A549 (cell line): ENCODE measurements around the gene HMCES. TPM values are rescaled to one million over a fixed set of nuclear protein-coding genes. Genes with fewer than 3 reads are reported as not detected.
A peak's percentile ranks its signal among the peaks of the same experiment; 100 is the strongest.

Experiments used
- ATAC-seq, 2 experiments: fragments of 200-7000 bp in 1 of 2; fragments of >200 bp in 1 of 2; cut with Nextera tagmentation in 1 of 2; cut with Tn5 transposase in 1 of 2; 3 replicates each; pipeline versions ENCODE4 v1.8.0 to v1.9.1; 2018 to 2020; ENCODE audit warnings: mild to moderate bottlenecking in 1 of 2, moderate library complexity in 1 of 2
- CTCF ChIA-PET: fragments of 300-600 bp; sonication (Branson Sonifier 250); formaldehyde crosslinking; extraction: SDS; loops from one replicate; lab custom pipeline; 2021; ENCODE audit warnings: antibody characterized with exemption, inconsistent platforms; lab: Yijun Ruan, JAX
- POLR2A ChIA-PET: fragments of 350-600 bp; formaldehyde crosslinking; extraction: SDS; loops from one replicate; lab custom pipeline; 2021; ENCODE audit warnings: antibody characterized with exemption, inconsistent platforms; lab: Yijun Ruan, JAX
- DNase-seq, 2 experiments: peaks; one replicate each; pipeline versions ENCODE4 v3.0.0 to v3.0.0-alpha.2; 2011 to 2016; ENCODE audit warnings: low read depth in 1 of 2, low spot score in 1 of 2
- FAIRE-seq: peaks from 2 replicates; lab custom pipeline; 2011; peaks lifted over from hg19 to GRCh38; lab: Jason Lieb, UNC
- H3K27ac ChIP-seq, 2 experiments: fragments of >200 bp; sonication (Bioruptor Twin); formaldehyde crosslinking; 3 replicates each; pipeline ENCODE4 v1.5.1; 2016 to 2017
- H3K4me1 ChIP-seq: fragments of >200 bp; sonication (Bioruptor Twin); formaldehyde crosslinking; 3 replicates; pipeline ENCODE4 v1.6.1; 2016
- H3K4me2 ChIP-seq: fragments of >200 bp; sonication (Bioruptor Twin); formaldehyde crosslinking; 3 replicates; pipeline ENCODE4 v1.6.1; 2016
- H3K4me3 ChIP-seq: fragments of >200 bp; sonication (Bioruptor Twin); formaldehyde crosslinking; 3 replicates; pipeline ENCODE4 v1.5.1; 2016
- H3K9me3 ChIP-seq: fragments of >200 bp; sonication (Bioruptor Twin); formaldehyde crosslinking; 3 replicates; pipeline ENCODE4 v1.6.1; 2016
- ATOH8 ChIP-seq: fragments of 250-450 bp; sonication (Bioruptor Pico); IDR thresholded peaks from 2 replicates; pipeline ENCODE4 v1.5.0; 2020; ENCODE audit warnings: low read depth, mild to moderate bottlenecking, moderate library complexity
- BCL3 ChIP-seq: fragments of >200 bp; sonication (Bioruptor Twin); formaldehyde crosslinking; IDR thresholded peaks from 3 replicates; pipeline ENCODE4 v1.6.1; 2016
- CBX2 ChIP-seq: fragments of 200-600 bp; sonication (generic); IDR thresholded peaks from 2 replicates; pipeline ENCODE4 v1.6.1; 2016; ENCODE audit warnings: low read depth, mild to moderate bottlenecking, borderline replicate concordance
- CHD4 ChIP-seq: fragments of 200-600 bp; sonication (generic); IDR thresholded peaks from 2 replicates; pipeline ENCODE4 v1.6.1; 2016; ENCODE audit warnings: antibody characterized with exemption, mild to moderate bottlenecking, borderline replicate concordance
- E2F6 ChIP-seq: IDR thresholded peaks from 2 replicates; pipeline ENCODE4 v1.6.1; 2012; ENCODE audit warnings: low read depth, borderline replicate concordance
- ELK1 ChIP-seq: fragments of 150-350 bp; IDR thresholded peaks from 2 replicates; pipeline ENCODE4 v1.6.1; 2014; ENCODE audit warnings: low read depth, mild to moderate bottlenecking, low read length
- EP300 ChIP-seq, 2 experiments: fragments of >200 bp; sonication (Bioruptor Twin); formaldehyde crosslinking; IDR thresholded peaks; 2 replicates in 1 of 2; 3 replicates in 1 of 2; pipeline ENCODE4 v1.6.1; 2016 to 2017
- FOXS1 ChIP-seq: fragments of 250-450 bp; sonication (Bioruptor Pico); IDR thresholded peaks from 2 replicates; pipeline ENCODE4 v1.5.0; 2020; ENCODE audit warnings: mild to moderate bottlenecking, moderate library complexity
- HMGXB4 ChIP-seq: fragments of 250-450 bp; sonication (Bioruptor Pico); IDR thresholded peaks from 2 replicates; pipeline ENCODE4 v1.5.0; 2021; ENCODE audit warnings: mild to moderate bottlenecking, moderate library complexity, borderline replicate concordance
- KDM1A ChIP-seq: fragments of 200-600 bp; sonication (generic); IDR thresholded peaks from 2 replicates; pipeline ENCODE4 v1.6.1; 2016; ENCODE audit warnings: low read depth, mild to moderate bottlenecking
- MAX ChIP-seq: IDR thresholded peaks from 2 replicates; pipeline ENCODE4 v1.6.1; 2012
- MAZ ChIP-seq: fragments of 150-350 bp; IDR thresholded peaks from 2 replicates; pipeline ENCODE4 v1.6.1; 2014; ENCODE audit warnings: antibody characterized with exemption, low read depth, low read length, borderline replicate concordance
- PBX3 ChIP-seq: IDR thresholded peaks from 2 replicates; pipeline ENCODE4 v1.6.1; 2012
- SMC3 ChIP-seq: fragments of >200 bp; sonication (Bioruptor Twin); formaldehyde crosslinking; IDR thresholded peaks from 3 replicates; pipeline ENCODE4 v1.6.1; 2018; ENCODE audit warnings: inconsistent platforms
- SREBF2 ChIP-seq: fragments of 450-650 bp; IDR thresholded peaks from 2 replicates; pipeline ENCODE4 v1.6.1; 2014; ENCODE audit warnings: mild to moderate bottlenecking, moderate library complexity
- TFCP2L1 ChIP-seq: fragments of 250-450 bp; sonication (Bioruptor Pico); IDR thresholded peaks from 2 replicates; pipeline ENCODE4 v1.5.0; 2021; ENCODE audit warnings: mild to moderate bottlenecking
- ZC3H11A ChIP-seq: fragments of 450-650 bp; IDR thresholded peaks from 2 replicates; pipeline ENCODE4 v1.6.1; 2014; ENCODE audit warnings: antibody characterized with exemption, mild to moderate bottlenecking
- WGBS: methylation state at CpG from one replicate; pipeline ENCODE4 v1.1.6; 2017; ENCODE audit errors: missing lambda C conversion rate; 5-methylcytosine and 5-hydroxymethylcytosine counted together
- polyA plus RNA-seq, 4 experiments: library from polyadenylated mRNA; depleted of rRNA in 3 of 4; stranded (reverse); fragments of >200 nt; fragmentation: RNase III in 1 of 4; extraction: RNeasy Plus Mini Kit Qiagen cat#74134 plus additional on column Dnase treatment in 1 of 4; gene quantifications; 2 replicates in 3 of 4; 3 replicates in 1 of 4; pipeline ENCODE4 v1.2.3, GENCODE V29; 2011 to 2017

HMCES gene
- polyA plus RNA-seq, 2 of the 4 experiments (the other 2 are of a cell fraction): 35.2 to 39.9 TPM

GRCh38 chr3:129238945-129239705, 39.5 kb upstream of the HMCES start:
- no peak for TF ChIP-seq KDM1A
- no peak for TF ChIP-seq CBX2
- TF ChIP-seq PBX3: no peak
- no peak for TF ChIP-seq ZC3H11A
- no peak for TF ChIP-seq EP300 (IDR thresholded peaks at IDR 0.05)
- no peak for TF ChIP-seq CHD4
- no peak for TF ChIP-seq HMGXB4 (CRISPR knock-in tag)
- TF ChIP-seq SMC3: no peak
- TF ChIP-seq E2F6: no peak
- no peak for TF ChIP-seq SREBF2
- TF ChIP-seq FOXS1: no peak
- TF ChIP-seq MAX: no peak
- no peak for TF ChIP-seq ATOH8 (CRISPR knock-in tag)
- no peak for TF ChIP-seq TFCP2L1
- TF ChIP-seq, all 56 proteins: peak for 0
- POLR2A ChIA-PET: interaction anchor here (0.6 kb wide), 1 partner anchor 16 kb away, joined by 4 read pairs; no protein-coding TSS in a partner anchor
- peak overlapping the region; percentile 47 for H3K4me2 ChIP-seq
- H3K27ac ChIP-seq: peak overlapping the region; percentile 53 to 63; a peak in 5 of 6 replicates
- no peak for FAIRE-seq
- H3K4me3 ChIP-seq: no peak overlapping the region
- ATAC-seq: peak in 1 of 2 experiments; percentile 59; a peak in 3 of 6 replicates
- no peaks in the 10 kb centered on the region for H3K9me3 ChIP-seq
- H3K4me1 ChIP-seq: peaks cover 21% of the 10 kb centered on the region
- CTCF ChIA-PET: interaction anchor here (0.9 to 2.6 kb wide), 6 partner anchors 9 to 268 kb away, joined by 3 to 11 read pairs (median 6); no protein-coding TSS in a partner anchor
- 56% methylated on average over 8 of the region's 8 CpGs for WGBS
- peak in 1 of 2 experiments; percentile 43 for DNase-seq

GRCh38 chr3:129239991-129240390, 38.7 kb upstream of the HMCES start:
- POLR2A ChIA-PET: interaction anchor here (0.9 kb wide), 1 partner anchor 9 kb away, joined by 3 read pairs; the partner anchor contains the start of gene COPG1
- H3K4me2 ChIP-seq: no peak overlapping the region; the same call in 2 of the 3 replicates
- WGBS: 72% methylated on average over 6 of the region's 6 CpGs
- peak overlapping the region; percentile 53 to 63; a peak in 4 of 6 replicates for H3K27ac ChIP-seq
- no peaks in the 10 kb centered on the region for H3K9me3 ChIP-seq
- no peak for TF ChIP-seq ELK1
- TF ChIP-seq BCL3: no peak
- no peak for TF ChIP-seq MAZ
- TF ChIP-seq, all 56 proteins: peak for 0
- Histone ChIP-seq H3K4me3 (no peak overlapping the region), H3K4me1 (peaks cover 26% of the 10 kb centered on the region)
- CTCF ChIA-PET: interaction anchor here (0.6 to 2.6 kb wide), 6 partner anchors 10 to 269 kb away, joined by 3 to 11 read pairs (median 6); no protein-coding TSS in a partner anchor
- DNase-seq (no peak), FAIRE-seq (no peak), ATAC-seq (peak in 1 of 2 experiments; percentile 39; a peak in 1 of 6 replicates)
